Measurements from ENCODE around the gene KCTD10.
"Not testable (repeated sequence)": the region's sequence is repeated elsewhere in the genome, so short reads cannot be mapped to it uniquely, and the experiment has no call there.

The KCTD10 gene

DNA sequence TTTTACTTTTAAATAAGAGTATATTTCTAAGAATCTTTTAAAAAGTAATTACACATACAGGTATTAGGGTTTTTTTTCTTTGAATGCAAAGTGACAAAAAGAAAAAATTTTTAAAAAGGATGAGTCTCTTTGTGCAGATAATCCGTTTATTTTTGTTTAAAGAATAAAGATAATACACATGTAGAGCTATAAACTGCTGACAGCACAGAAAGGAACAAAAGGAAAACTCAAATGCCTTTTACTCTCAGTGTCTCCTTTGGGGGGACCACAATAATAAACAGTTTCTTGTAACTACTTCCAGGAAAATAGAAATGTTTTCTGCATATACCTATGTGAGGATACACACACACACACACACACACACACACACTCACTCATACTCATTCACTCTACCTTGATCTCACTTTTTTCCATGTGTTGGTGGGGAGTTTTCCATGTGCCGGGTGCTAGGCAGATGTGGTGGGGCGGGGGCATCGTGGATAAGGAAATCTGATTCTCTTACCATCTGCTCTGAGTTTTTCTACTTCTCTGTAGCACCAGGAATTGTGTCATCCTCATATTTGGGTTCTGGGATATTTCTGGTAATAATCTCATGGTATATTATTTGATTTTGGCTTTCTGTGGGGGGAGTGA is 58.1 kb downstream of the KCTD10 start:
- DNase-seq (ENCODE audit: low spot score), result no peak

DNA sequence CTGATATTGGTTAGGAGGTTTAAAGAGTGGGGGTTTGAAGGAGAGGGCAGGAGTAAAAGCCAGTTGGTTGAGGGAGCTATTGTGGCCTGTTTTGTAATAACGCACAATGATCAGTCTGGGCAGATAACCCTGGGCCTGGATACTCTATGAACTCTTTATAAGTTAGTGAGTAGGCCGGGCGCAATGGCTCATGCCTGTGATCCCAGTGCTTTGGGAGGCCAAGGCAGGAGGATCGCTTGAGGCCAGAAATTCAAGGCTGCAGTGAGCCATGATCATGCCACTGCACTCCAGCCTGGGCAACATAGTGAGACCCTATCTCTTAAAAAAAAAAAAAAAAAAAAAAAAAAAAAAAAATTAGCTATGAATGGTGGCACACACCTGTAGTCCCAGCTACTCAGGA is 71.0 kb downstream of the KCTD10 start:
- DNase-seq (ENCODE audit: low spot score), result not testable (repeated sequence)

DNA sequence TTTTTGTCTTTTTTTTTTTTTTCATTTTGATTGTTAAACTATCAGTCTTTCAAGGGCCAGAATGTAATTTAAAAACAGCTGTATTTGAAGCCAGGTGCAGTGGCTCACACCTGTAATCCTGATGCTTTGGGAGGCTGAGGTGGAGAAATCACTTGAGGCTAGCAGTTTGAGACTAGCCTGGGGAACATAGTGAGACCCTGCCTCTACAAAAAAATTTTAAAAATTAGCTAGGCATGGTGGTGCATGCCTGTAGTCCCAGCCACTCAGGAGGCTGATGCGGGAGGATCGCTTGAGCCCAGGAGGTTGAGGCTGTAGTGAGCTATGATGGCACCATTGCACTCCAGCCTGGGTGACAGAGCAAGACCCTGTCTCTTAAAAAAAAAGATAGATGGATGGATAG is 72.3 kb downstream of the KCTD10 start:
- not testable (repeated sequence) for DNase-seq (ENCODE audit: low spot score)
